ENCODE results near the gene CEP112. TPM values are rescaled to one million over a fixed set of nuclear protein-coding genes. Genes with fewer than 3 reads are reported as not detected.

CEP112 gene
- total and polyA plus RNA-seq, 8 donors: 8.4 to 11.4 (median 9.8) TPM

- no peaks in the 10 kb centered on the region for H3K9me3 ChIP-seq
- FAIRE-seq (no peak), ATAC-seq (no peak), DNase-seq (no peak)
- no peak overlapping the region for H3K27ac ChIP-seq
- WGBS, 2 donors: 91% methylated on average over 8 of the region's 8 CpGs
- no peaks in the 10 kb centered on the region for H3K36me3 ChIP-seq
- intact Hi-C loops (cut with DNase I): no loop called here
- no peak for TF ChIP-seq CTCF (IDR thresholded peaks at IDR 0.05)
- H3K4me1 ChIP-seq: peaks cover 0 to 8% (median 1%) of the 10 kb centered on the region in 3 donors
- no peak overlapping the region for H3K4me3 ChIP-seq
- H3K27me3 ChIP-seq: no peaks in the 10 kb centered on the region
Measured at GRCh38 chr17:65925606-65926307, 266.2 kb downstream of the CEP112 start.

GRCh38 chr17:65920996-65921395, 270.9 kb downstream of the CEP112 start:
- DNase-seq (no peak), FAIRE-seq (no peak), ATAC-seq (peak in 3 of 4 donors; percentile 77 to 82 (median 79))
- no peak for TF ChIP-seq CTCF (IDR thresholded peaks at IDR 0.05)
- Histone ChIP-seq H3K27me3 (no peaks in the 10 kb centered on the region), H3K27ac (no peak overlapping the region), H3K4me1 (peaks cover 0 to 25% (median 4%) of the 10 kb centered on the region in 3 donors), H3K4me3 (no peak overlapping the region), H3K36me3 (no peaks in the 10 kb centered on the region), H3K9me3 (no peaks in the 10 kb centered on the region)
- 13 to 14% methylated on average over 6 of the region's 6 CpGs for WGBS, 2 donors
- intact Hi-C loops (cut with DNase I): no loop called here

GRCh38 chr17:65918916-65919315, 273.0 kb downstream of the CEP112 start:
- peak in 1 of 4 donors; percentile 13 for ATAC-seq
- Histone ChIP-seq H3K4me3 (no peak overlapping the region), H3K27me3 (no peaks in the 10 kb centered on the region), H3K9me3 (no peaks in the 10 kb centered on the region), H3K4me1 (peaks cover 0 to 25% (median 4%) of the 10 kb centered on the region in 3 donors), H3K36me3 (no peaks in the 10 kb centered on the region), H3K27ac (peak overlapping the region in 2 of 4 donors; percentile 50 to 53)
- no peak for DNase-seq
- no peak for FAIRE-seq
- WGBS, 2 donors: 61 to 73% methylated on average over 5 of the region's 5 CpGs
- intact Hi-C loops (cut with DNase I): no loop called here
- TF ChIP-seq CTCF (IDR thresholded peaks at IDR 0.05): no peak

GRCh38 chr17:65918500-65918899, 273.4 kb downstream of the CEP112 start:
- DNase-seq (no peak), ATAC-seq (peak; percentile 28 to 71 (median 51)), FAIRE-seq (no peak)
- Histone ChIP-seq H3K27me3 (no peaks in the 10 kb centered on the region), H3K9me3 (no peaks in the 10 kb centered on the region), H3K36me3 (no peaks in the 10 kb centered on the region), H3K4me1 (peaks cover 0 to 25% (median 4%) of the 10 kb centered on the region in 3 donors), H3K4me3 (no peak overlapping the region), H3K27ac (peak overlapping the region in 2 of 4 donors; percentile 50 to 53)
- intact Hi-C loops (cut with DNase I): no loop called here
- no peak for TF ChIP-seq CTCF (IDR thresholded peaks at IDR 0.05)
- WGBS, 2 donors: 64 to 91% methylated on average over 1 of the region's 1 CpG

- ATAC-seq: peak in 2 of 4 donors; percentile 64 to 65
- TF ChIP-seq CTCF (IDR thresholded peaks at IDR 0.05): no peak
- Histone ChIP-seq H3K4me3 (no peak overlapping the region), H3K9me3 (no peaks in the 10 kb centered on the region), H3K27me3 (no peaks in the 10 kb centered on the region), H3K36me3 (no peaks in the 10 kb centered on the region), H3K4me1 (peaks cover 0 to 25% (median 4%) of the 10 kb centered on the region in 3 donors), H3K27ac (no peak overlapping the region)
- intact Hi-C loops (cut with DNase I): no loop called here
- 68 to 73% methylated on average over 6 of the region's 6 CpGs for WGBS, 2 donors
- no peak for FAIRE-seq
- peak in 1 of 6 donors; percentile 32 for DNase-seq
Measured at GRCh38 chr17:65917560-65917959, 274.4 kb downstream of the CEP112 start.
